HCT116 (cell line): ENCODE measurements around the gene ADAM8. TPM values are rescaled to one million over a fixed set of nuclear protein-coding genes. Genes with fewer than 3 reads are reported as not detected.

Experiments used
- EZH2 ChIP-seq: fragments of 200-600 bp; sonication (generic); IDR thresholded peaks from 2 replicates; pipeline ENCODE4 v1.6.1; 2017; ENCODE audit warnings: antibody characterized with exemption, mixed run types
- JUND ChIP-seq: IDR thresholded peaks from 2 replicates; pipeline ENCODE4 v1.6.1; 2012
- POLR2AphosphoS5 ChIP-seq: IDR thresholded peaks from 2 replicates; pipeline ENCODE4 v1.6.1; 2011; ENCODE audit warnings: mild to moderate bottlenecking, low read depth, low read length, moderate library complexity
- microRNA counts: library from miRNA; unstranded; fragments of <30 nt; microRNA quantifications from one replicate; lab custom pipeline; 2015
- microRNA-seq: library from miRNA; unstranded; fragments of <30 nt; microRNA quantifications from one replicate; pipeline ENCODE4, GENCODE V29; 2016; ENCODE audit warnings: borderline number of aligned reads
- total RNA-seq: library from RNA; stranded (reverse); gene quantifications from one replicate; pipeline ENCODE4 v1.2.1, GENCODE V29; 2021; ENCODE audit not compliant: unreplicated experiment
- TF ChIP-seq, protein P1 (sequence below), 3 experiments: fragments of 200-600 bp in 1 of 3; sonication (generic) in 1 of 3; IDR thresholded peaks in 2 of 3; conservative IDR thresholded peaks in 1 of 3; 2 replicates each; pipeline ENCODE4 v1.5.1; 2012 to 2017; ENCODE audit warnings: low read depth in 2 of 3, low read length in 2 of 3, antibody characterized with exemption in 1 of 3, borderline replicate concordance in 1 of 3, control low read depth in 1 of 3, mild to moderate bottlenecking in 1 of 3, mixed read lengths in 1 of 3, mixed run types in 1 of 3, moderate library complexity in 1 of 3; ENCODE audit not compliant: insufficient read depth in 1 of 3
- TF ChIP-seq, protein P2 (sequence below): IDR thresholded peaks from 2 replicates; pipeline ENCODE4 v1.6.1; 2011; ENCODE audit warnings: mild to moderate bottlenecking, low read length, moderate library complexity; ENCODE audit not compliant: insufficient replicate concordance; ENCODE audit errors: extremely low read depth

Gene ADAM8
- total RNA-seq, 1 experiment from 2014 or later: 4.1 TPM

DNA sequence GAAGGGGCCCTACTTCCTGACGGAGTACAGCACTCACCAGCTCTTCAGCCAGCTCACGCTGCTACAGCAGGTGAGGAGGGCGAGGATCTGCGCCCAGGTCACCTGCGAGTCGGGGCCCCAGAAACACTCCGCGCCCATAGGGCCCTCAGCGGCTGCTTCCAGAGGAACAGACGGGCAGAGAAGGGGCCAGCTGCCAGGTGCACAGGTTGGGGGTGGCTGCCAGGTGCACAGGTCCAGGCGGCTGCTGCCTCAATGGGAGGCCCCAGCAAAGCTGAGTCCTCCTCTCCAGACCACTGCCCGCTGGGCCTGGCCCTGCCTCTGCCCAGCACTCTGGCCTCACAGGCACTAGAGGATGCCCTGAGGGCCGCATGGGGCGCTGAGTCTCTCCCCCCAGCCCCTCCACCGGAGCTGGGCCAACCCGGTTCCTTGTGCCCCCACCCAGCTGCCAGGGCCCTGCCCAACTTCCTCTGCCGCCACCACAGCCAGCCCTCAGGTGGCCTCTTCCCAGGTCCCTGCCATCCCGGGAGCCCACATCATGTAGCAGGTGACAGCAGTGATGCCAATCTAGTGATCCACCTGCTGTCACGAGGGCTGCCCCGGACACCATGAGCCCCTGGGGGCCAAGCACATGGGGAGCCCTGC is 63.7 kb downstream of the ADAM8 start (continued):
- TF ChIP-seq, protein P1, sequence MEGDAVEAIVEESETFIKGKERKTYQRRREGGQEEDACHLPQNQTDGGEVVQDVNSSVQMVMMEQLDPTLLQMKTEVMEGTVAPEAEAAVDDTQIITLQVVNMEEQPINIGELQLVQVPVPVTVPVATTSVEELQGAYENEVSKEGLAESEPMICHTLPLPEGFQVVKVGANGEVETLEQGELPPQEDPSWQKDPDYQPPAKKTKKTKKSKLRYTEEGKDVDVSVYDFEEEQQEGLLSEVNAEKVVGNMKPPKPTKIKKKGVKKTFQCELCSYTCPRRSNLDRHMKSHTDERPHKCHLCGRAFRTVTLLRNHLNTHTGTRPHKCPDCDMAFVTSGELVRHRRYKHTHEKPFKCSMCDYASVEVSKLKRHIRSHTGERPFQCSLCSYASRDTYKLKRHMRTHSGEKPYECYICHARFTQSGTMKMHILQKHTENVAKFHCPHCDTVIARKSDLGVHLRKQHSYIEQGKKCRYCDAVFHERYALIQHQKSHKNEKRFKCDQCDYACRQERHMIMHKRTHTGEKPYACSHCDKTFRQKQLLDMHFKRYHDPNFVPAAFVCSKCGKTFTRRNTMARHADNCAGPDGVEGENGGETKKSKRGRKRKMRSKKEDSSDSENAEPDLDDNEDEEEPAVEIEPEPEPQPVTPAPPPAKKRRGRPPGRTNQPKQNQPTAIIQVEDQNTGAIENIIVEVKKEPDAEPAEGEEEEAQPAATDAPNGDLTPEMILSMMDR (IDR thresholded peaks at IDR 0.05 in 2 of 3, conservative IDR thresholded peaks at IDR 0.05 in 1 of 3; ENCODE audit: borderline replicate concordance in 1 of 3, insufficient read depth in 1 of 3, low read depth in 2 of 3, low read length in 2 of 3): no peak
- TF ChIP-seq, protein P2, sequence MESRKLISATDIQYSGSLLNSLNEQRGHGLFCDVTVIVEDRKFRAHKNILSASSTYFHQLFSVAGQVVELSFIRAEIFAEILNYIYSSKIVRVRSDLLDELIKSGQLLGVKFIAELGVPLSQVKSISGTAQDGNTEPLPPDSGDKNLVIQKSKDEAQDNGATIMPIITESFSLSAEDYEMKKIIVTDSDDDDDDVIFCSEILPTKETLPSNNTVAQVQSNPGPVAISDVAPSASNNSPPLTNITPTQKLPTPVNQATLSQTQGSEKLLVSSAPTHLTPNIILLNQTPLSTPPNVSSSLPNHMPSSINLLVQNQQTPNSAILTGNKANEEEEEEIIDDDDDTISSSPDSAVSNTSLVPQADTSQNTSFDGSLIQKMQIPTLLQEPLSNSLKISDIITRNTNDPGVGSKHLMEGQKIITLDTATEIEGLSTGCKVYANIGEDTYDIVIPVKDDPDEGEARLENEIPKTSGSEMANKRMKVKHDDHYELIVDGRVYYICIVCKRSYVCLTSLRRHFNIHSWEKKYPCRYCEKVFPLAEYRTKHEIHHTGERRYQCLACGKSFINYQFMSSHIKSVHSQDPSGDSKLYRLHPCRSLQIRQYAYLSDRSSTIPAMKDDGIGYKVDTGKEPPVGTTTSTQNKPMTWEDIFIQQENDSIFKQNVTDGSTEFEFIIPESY: no peak
- TF ChIP-seq JUND: no peak
- no peak for TF ChIP-seq POLR2AphosphoS5
- TF ChIP-seq EZH2: no peak

MicroRNA genes within 50 kb of the gene (microRNA counts, 767-probe panel; counts per million panel counts)
- not detected for microRNA hsa-miR-202-3p (lab: Ali Mortazavi, UCI)

Small RNA genes lying within 50 kb of the gene (microRNA-seq; reads per million reads assigned to microRNA genes)
- gene MIR202: not detected

Other genes with a start within 250 kb of the ADAM8 start
- gene ADGRA1, start 188.9 kb downstream of the ADAM8 start, total RNA-seq: not detected
- 3.6 TPM for gene KNDC1, start 116.6 kb downstream of the ADAM8 start, total RNA-seq
- not detected for gene UTF1, start 46.7 kb downstream of the ADAM8 start, total RNA-seq
- gene VENTX, start 39.0 kb downstream of the ADAM8 start, total RNA-seq: not detected
- 35.4 TPM for gene TUBGCP2, start 32.0 kb upstream of the ADAM8 start, total RNA-seq
- gene ZNF511, start 32.0 kb upstream of the ADAM8 start, total RNA-seq: 49.0 TPM
- 0.47 TPM for gene CALY, start 60.0 kb upstream of the ADAM8 start, total RNA-seq
- gene PRAP1, start 70.5 kb upstream of the ADAM8 start, total RNA-seq: not detected
- 21.5 TPM for gene FUOM, start 81.2 kb upstream of the ADAM8 start, total RNA-seq
- gene ECHS1, start 96.5 kb upstream of the ADAM8 start, total RNA-seq: 58.0 TPM
- 3.5 TPM for gene PAOX, start 102.4 kb upstream of the ADAM8 start, total RNA-seq
- 23.1 TPM for gene MTG1, start 117.3 kb upstream of the ADAM8 start, total RNA-seq
- gene SPRN, start 147.8 kb upstream of the ADAM8 start, total RNA-seq: not detected
- gene SCART1, start 177.1 kb upstream of the ADAM8 start, total RNA-seq: 3.7 TPM